Measurements from ENCODE around the gene LPIN1. TPM values are rescaled to one million over a fixed set of nuclear protein-coding genes. Genes with fewer than 3 reads are reported as not detected.

The LPIN1 gene
- total and polyA plus RNA-seq, 2 of the 13 experiments (the other 11 are each of a cell fraction or from before 2014, with no cell fraction given), result 9.7 to 19.4 TPM

GRCh38 chr2:11742702-11743357 is 3.6 kb upstream of the LPIN1 start (continued):
- TF ChIP-seq ZNF280B (CRISPR knock-in tag; IDR thresholded peaks at IDR 0.05; ENCODE audit: borderline replicate concordance), result 0 out of 2 replicates have a peak, but pooled peaks have one; percentile 43
- TF ChIP-seq MED8 (CRISPR knock-in tag; IDR thresholded peaks at IDR 0.05; ENCODE audit: insufficient replicate concordance), result no peak
- TF ChIP-seq ZNF841 (CRISPR knock-in tag; IDR thresholded peaks at IDR 0.05; ENCODE audit: borderline replicate concordance), result no peak
- TF ChIP-seq SNAPC2 (CRISPR knock-in tag; IDR thresholded peaks at IDR 0.05), result no peak
- no peak for TF ChIP-seq BCLAF1 (IDR thresholded peaks at IDR 0.05)
- peak; percentile 14; the same call in 1 of the 2 replicates for TF ChIP-seq ZFP41 (CRISPR knock-in tag; IDR thresholded peaks at IDR 0.05; ENCODE audit: borderline replicate concordance)
- TF ChIP-seq ZNF709 (CRISPR knock-in tag; IDR thresholded peaks at IDR 0.05), result peak; percentile 52; the same call in 1 of the 2 replicates
- peak; percentile 69; the same call in 1 of the 2 replicates for TF ChIP-seq HIVEP1 (CRISPR knock-in tag; IDR thresholded peaks at IDR 0.05)
- no peak for TF ChIP-seq FOXO1 (CRISPR knock-in tag; IDR thresholded peaks at IDR 0.05)
- no peak for TF ChIP-seq AKAP8 (CRISPR knock-in tag; IDR thresholded peaks at IDR 0.05)
- TF ChIP-seq SIN3B (IDR thresholded peaks at IDR 0.05; ENCODE audit: low read length), result no peak
- TF ChIP-seq, protein P1, sequence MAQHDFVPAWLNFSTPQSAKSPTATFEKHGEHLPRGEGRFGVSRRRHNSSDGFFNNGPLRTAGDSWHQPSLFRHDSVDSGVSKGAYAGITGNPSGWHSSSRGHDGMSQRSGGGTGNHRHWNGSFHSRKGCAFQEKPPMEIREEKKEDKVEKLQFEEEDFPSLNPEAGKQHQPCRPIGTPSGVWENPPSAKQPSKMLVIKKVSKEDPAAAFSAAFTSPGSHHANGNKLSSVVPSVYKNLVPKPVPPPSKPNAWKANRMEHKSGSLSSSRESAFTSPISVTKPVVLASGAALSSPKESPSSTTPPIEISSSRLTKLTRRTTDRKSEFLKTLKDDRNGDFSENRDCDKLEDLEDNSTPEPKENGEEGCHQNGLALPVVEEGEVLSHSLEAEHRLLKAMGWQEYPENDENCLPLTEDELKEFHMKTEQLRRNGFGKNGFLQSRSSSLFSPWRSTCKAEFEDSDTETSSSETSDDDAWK (CRISPR knock-in tag; IDR thresholded peaks at IDR 0.05), result no peak
- no peak for TF ChIP-seq KMT2A (CRISPR knock-in tag; IDR thresholded peaks at IDR 0.05)
- TF ChIP-seq CREBL2 (CRISPR knock-in tag; IDR thresholded peaks at IDR 0.05; ENCODE audit: borderline replicate concordance), result no peak
- no peak for TF ChIP-seq CCDC6 (CRISPR knock-in tag; IDR thresholded peaks at IDR 0.05)
- TF ChIP-seq ZFP62 (CRISPR knock-in tag; IDR thresholded peaks at IDR 0.05), result no peak
- no peak for TF ChIP-seq CBX2 (IDR thresholded peaks at IDR 0.05; ENCODE audit: low read depth, low read length)
- no peak for TF ChIP-seq CBX2 (CRISPR knock-in tag; IDR thresholded peaks at IDR 0.05; ENCODE audit: low read depth)
- TF ChIP-seq, protein P2, sequence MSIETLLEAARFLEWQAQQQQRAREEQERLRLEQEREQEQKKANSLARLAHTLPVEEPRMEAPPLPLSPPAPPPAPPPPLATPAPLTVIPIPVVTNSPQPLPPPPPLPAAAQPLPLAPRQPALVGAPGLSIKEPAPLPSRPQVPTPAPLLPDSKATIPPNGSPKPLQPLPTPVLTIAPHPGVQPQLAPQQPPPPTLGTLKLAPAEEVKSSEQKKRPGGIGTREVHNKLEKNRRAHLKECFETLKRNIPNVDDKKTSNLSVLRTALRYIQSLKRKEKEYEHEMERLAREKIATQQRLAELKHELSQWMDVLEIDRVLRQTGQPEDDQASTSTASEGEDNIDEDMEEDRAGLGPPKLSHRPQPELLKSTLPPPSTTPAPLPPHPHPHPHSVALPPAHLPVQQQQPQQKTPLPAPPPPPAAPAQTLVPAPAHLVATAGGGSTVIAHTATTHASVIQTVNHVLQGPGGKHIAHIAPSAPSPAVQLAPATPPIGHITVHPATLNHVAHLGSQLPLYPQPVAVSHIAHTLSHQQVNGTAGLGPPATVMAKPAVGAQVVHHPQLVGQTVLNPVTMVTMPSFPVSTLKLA (IDR thresholded peaks at IDR 0.05), result 0 out of 2 replicates have a peak, but pooled peaks have one; percentile 6
- no peak for TF ChIP-seq NFATC3 (CRISPR knock-in tag; IDR thresholded peaks at IDR 0.05)
- no peak for TF ChIP-seq ZNF30 (CRISPR knock-in tag; IDR thresholded peaks at IDR 0.05)
- TF ChIP-seq SIN3A (IDR thresholded peaks at IDR 0.05; ENCODE audit: borderline replicate concordance, low read depth, low read length), result 0 out of 2 replicates have a peak, but pooled peaks have one; percentile 37
- TF ChIP-seq ZZZ3 (CRISPR knock-in tag; IDR thresholded peaks at IDR 0.05; ENCODE audit: borderline replicate concordance), result no peak
- TF ChIP-seq MTF1 (CRISPR knock-in tag; IDR thresholded peaks at IDR 0.05), result no peak
